GM12891 (cell line): ENCODE results near the gene MNT.

ENCODE experiments used
- DNase-seq: peaks from one replicate; pipeline ENCODE4 v3.0.0; 2011; ENCODE audit warnings: low spot score; ENCODE audit not compliant: insufficient read length
- FAIRE-seq: peaks from 2 replicates; lab custom pipeline; 2011; peaks lifted over from hg19 to GRCh38; lab: Jason Lieb, UNC
- PAX5 ChIP-seq: IDR thresholded peaks from 2 replicates; pipeline ENCODE4 v1.6.1; 2011; ENCODE audit warnings: low read length, moderate library complexity, mild to moderate bottlenecking; ENCODE audit not compliant: insufficient read depth, severe bottlenecking
- POLR2A ChIP-seq: IDR thresholded peaks from 2 replicates; pipeline ENCODE4 v1.6.1; 2011; ENCODE audit warnings: low read depth, low read length, control low read depth
- POLR2AphosphoS5 ChIP-seq: IDR thresholded peaks from 2 replicates; pipeline ENCODE4 v1.6.1; 2011; ENCODE audit warnings: low read depth, low read length, control low read depth
- POU2F2 ChIP-seq: IDR thresholded peaks from 2 replicates; pipeline ENCODE4 v1.6.1; 2011; ENCODE audit warnings: low read depth, mild to moderate bottlenecking, control low read depth, low read length, moderate library complexity
- SPI1 ChIP-seq: IDR thresholded peaks from 2 replicates; pipeline ENCODE4 v1.6.1; 2011; ENCODE audit warnings: low read depth, low read length, control low read depth
- TAF1 ChIP-seq: IDR thresholded peaks from 2 replicates; pipeline ENCODE4 v1.6.1; 2011; ENCODE audit warnings: low read depth, low read length, control low read depth

MNT gene

DNA sequence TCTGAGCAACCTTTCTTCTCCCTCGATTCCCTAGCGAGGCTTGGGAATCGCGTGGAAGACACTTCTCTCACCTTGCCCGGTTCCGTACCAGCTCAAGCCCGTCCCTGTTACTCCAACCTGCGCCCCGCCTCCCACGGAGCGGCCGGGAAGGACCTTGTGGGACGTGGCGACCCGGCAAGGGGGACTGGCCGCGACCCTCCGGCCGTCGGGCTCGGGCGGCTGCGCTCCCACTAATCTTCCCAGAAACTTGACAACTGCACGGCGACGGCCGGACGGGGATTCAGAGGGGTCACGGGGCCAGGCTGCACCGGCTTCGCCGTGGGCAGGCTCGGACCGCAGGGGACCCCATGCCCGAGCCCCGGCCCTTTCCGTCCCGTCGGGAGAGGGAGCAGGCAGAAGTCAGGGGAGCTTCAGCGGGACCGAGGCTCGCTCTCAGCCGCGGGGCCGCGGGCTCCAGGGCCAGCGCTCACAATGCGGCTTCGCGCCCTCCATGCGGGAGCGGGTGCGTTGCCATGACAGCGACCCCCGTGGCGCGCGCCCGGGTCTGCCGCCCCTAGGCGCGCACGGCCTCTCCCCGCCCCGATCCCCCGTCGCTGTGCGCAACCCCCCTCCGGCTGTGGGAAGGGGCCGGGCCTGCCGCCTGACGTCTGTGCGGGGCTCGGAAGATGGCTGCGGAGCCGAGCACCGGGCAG lies 63.9 kb downstream of the MNT start, which contains the start of gene SGSM2:
TSS of gene SGSM2 (plus strand) at position 650 of the 692 bp plus-strand sequence. CDS start 188 bp downstream, outside the sequence.
- no peak for TF ChIP-seq TAF1
- no peak for TF ChIP-seq SPI1
- TF ChIP-seq PAX5, result no peak
- no peak for TF ChIP-seq POU2F2
- no peak for TF ChIP-seq POLR2A
- no peak for TF ChIP-seq POLR2AphosphoS5
- peak; percentile 81 for DNase-seq

DNA sequence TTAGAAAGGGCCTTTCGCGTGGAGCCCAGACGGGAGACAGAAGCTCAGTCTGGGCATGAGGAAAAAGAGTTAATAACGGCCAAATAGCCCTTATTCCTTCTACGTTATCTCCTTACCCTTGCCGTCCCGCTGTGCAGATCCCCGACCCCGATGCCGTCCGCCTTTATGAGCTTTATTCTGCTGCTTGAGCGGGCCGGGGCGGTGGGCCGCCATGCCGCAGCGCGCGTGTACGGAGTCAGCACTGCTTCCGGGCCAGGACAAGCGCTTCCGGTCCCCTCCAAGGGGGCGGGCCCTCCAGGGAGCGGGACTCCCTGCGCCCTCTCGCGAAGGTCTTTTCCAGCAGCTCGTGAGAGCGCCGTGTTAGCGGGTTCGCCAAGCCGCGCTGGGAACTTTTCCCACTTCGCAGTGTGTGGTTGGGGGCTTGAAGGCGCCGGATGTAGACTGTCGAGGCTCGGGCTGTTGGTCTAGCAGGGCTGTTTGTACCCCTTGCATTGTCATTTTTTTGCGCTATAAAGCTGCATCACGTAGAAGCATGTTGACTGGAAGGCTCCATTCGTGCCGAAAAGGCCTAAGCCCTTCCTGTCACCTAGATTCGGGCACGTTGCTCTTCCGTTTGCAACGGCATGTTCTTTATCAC lies 64.5 kb downstream of the MNT start, which contains the start of gene TSR1:
TSS of gene TSR1 (minus strand) at position 243 of the 637 bp plus-strand sequence. CDS start at position 213, 30 bp downstream.
- DNase-seq (peak; percentile 98), FAIRE-seq (peak; percentile 99)
- peak; percentile 82 for TF ChIP-seq POU2F2
- TF ChIP-seq TAF1, result peak; percentile 92
- no peak for TF ChIP-seq SPI1
- TF ChIP-seq POLR2A, result peak; percentile 93
- TF ChIP-seq PAX5, result no peak
- TF ChIP-seq POLR2AphosphoS5, result peak; percentile 88

More for the DNA sequence above, 63.9 kb downstream of the MNT start, which contains the start of gene SGSM2:
- no peak for FAIRE-seq

DNA sequence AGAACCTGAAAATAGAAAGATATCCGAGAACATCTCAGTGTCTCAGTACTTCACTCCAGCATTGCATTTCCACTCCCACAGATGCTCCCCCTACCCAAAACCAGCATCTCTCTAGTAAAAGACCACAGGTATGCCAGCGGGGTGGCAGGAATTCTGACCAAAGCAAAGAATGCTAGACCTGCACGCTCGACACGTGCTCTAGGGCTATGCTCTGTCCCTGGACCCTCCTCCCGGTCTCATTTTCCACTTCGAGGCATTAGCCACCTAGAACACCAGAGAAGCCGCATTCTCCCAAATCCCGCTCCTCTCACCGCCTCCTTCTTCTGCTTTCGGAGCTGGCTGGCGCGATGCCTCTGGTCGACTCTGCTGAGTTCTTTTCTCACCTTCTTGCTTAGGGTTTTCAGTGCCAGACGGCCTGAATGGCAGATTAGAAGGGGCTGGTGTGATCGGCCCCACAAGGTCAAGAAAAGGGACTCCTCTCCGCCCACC lies 65.1 kb downstream of the MNT start:
- no peak for TF ChIP-seq TAF1
- FAIRE-seq, result peak; percentile 63
- DNase-seq, result no peak
